ENCODE measurements around the gene SARM1.

The SARM1 gene

DNA sequence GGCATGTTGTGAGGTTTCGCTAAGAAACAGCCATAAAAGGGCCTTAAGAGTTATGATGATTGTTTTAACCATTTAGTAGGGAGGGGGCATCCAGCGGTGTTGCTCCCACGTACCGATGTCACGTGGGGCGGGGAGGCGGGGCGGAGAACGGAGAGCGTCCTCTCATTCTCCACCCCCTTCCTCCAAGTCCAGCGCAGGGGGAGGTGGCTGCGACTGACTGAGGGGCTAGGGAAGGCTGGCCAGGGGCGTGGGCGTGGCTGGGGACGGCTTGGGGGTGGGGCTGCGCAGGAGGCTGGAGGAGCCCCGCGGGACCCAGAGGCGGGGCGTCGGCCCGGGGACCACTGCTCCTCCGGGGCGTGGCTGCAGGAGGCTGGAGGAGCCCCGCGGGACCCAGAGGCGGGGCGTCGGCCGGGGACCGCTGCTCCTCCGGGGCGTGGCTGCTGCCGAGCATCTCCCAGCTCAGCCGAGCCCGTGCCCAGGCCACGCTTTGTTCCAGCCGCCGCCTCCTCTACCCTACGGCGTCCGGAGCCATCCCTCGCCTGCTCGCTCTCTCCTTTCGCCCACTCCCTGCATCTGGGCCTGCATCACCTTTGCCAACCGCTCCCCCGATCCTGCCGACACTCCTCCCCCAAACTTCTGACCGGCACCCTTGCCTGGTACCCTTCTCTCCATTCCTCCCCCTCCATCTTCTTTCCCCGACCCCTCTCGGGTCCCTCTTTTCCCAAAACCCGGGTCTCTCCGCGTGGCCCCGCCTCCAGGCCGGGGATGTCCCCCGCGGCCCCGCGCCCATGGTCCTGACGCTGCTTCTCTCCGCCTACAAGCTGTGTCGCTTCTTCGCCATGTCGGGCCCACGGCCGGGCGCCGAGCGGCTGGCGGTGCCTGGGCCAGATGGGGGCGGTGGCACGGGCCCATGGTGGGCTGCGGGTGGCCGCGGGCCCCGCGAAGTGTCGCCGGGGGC, at the start of gene SARM1:
Gene SARM1 (plus strand): TSS at position 450 of the 958 bp plus-strand sequence. CDS start 339 bp downstream, at position 789.
- TF ChIP-seq GATA2 (IDR thresholded peaks at IDR 0.05; ENCODE audit: low read depth, low read length): no peak
- TF ChIP-seq GATA3 (IDR thresholded peaks at IDR 0.05; ENCODE audit: low read depth, low read length): no peak

DNA sequence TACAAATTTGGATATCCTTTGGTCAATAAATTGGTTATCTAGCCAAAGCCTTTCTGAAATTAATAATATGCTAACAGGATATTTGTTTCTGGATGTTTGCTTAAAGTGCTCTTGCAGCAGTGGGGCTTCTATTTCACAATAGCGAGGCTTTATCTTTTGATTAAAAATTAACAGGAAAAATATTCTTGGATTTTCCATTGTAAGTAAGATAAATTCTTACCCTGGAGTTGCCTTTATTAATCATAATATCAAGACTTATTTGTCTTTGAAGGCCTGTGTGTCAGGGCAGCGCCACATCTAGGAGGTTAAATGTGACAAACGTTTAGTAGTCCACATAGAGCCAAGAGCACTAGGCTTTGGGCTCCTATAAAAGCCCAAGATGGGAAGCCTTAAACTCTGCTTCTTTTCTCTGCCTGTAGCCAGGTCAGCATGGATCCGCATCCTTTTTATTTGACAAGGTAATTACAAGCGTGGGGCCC, 47.2 kb upstream of the SARM1 start:
- no peak for TF ChIP-seq GATA2 (IDR thresholded peaks at IDR 0.05; ENCODE audit: low read depth, low read length)
- no peak for TF ChIP-seq GATA3 (IDR thresholded peaks at IDR 0.05; ENCODE audit: low read depth, low read length)

DNA sequence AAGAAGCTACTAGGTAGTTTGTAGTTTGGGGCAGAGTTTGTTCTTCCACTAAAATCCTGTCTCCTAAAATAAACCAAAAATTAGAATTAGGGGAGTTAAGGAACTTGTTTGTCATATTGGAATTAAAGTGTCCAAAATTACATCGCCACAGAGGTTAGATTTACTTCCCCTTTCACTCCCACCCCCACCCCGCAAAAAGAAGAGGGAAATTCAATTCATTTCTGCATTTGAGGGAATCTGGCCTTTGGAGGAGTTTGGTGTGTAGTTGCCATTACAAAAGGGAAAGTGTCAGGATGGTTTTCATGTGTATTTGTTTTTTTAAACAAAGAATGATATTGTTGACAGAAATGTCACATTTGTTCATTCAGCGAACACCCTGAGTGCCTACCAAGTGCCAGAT, 46.7 kb upstream of the SARM1 start:
- TF ChIP-seq GATA2 (IDR thresholded peaks at IDR 0.05; ENCODE audit: low read depth, low read length): no peak
- no peak for TF ChIP-seq GATA3 (IDR thresholded peaks at IDR 0.05; ENCODE audit: low read depth, low read length)

DNA sequence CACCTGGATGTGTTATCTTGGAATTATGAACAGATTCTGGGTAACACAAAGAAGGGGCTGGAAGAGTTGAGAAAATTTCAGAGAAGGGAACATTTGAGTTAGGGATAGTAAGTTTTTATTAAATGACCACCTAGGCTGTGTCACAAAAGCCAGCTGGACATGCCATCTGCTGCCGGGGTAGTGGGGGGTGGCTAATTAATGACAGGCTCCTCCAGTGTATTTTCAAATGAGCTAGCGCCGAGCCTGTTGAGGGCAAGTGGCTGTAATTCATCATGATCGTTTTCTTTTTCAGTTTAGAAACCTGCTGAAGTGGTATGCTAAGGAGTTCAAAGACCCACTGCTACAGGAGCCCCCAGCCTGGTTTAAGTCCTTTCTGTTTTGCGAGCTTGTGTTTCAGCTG, 46.3 kb upstream of the SARM1 start:
- no peak for TF ChIP-seq GATA3 (IDR thresholded peaks at IDR 0.05; ENCODE audit: low read depth, low read length)
- TF ChIP-seq GATA2 (IDR thresholded peaks at IDR 0.05; ENCODE audit: low read depth, low read length): no peak

DNA sequence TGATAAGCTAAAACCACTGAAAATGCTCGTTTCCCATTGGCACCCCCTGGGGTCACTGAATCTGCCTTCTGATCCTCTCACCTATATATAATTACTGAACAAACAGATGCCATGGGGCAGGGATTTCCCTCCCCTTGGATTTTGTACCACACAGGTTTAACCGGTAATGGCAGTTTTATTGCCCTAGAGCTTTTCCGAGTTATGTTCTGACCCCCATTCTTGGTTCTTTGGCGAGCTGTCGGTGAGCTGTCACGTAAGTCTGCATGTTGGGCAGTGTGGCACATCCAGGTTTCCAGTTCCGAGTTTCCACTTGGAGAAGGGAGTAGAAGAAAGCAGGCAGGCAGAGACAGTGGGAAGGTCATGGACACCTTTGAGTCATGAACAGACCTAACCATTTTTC, 45.4 kb upstream of the SARM1 start:
- TF ChIP-seq GATA2 (IDR thresholded peaks at IDR 0.05; ENCODE audit: low read depth, low read length): no peak
- TF ChIP-seq GATA3 (IDR thresholded peaks at IDR 0.05; ENCODE audit: low read depth, low read length): no peak

DNA sequence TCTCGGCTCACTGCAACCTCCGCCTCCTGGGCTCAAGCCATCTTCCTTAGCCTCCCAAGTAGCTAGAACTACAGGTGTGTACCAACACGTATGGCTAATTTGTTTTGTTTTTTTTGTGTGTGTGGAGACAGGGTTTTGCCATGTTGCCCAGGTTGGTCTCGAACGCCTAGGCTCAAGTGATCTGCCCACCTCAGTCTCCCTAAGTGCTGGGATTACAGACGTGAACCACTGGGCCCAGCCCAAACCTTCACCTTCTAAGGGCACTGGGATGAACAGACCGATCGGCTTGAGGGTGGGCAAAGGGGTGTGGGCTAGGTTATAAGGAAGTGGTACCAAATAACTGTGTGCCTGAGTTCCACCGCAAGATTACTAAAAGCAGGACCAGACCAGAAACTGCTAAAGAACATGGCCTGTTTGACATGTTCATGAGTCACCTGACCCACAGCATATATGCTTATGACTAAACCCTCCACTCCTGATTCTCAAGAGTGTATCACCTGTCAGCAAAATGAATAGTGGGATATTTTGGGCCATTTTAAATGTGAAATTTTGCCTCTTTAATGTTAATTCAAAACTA, 44.4 kb upstream of the SARM1 start:
- no peak for TF ChIP-seq GATA2 (IDR thresholded peaks at IDR 0.05; ENCODE audit: low read depth, low read length)
- TF ChIP-seq GATA3 (IDR thresholded peaks at IDR 0.05; ENCODE audit: low read depth, low read length): no peak

DNA sequence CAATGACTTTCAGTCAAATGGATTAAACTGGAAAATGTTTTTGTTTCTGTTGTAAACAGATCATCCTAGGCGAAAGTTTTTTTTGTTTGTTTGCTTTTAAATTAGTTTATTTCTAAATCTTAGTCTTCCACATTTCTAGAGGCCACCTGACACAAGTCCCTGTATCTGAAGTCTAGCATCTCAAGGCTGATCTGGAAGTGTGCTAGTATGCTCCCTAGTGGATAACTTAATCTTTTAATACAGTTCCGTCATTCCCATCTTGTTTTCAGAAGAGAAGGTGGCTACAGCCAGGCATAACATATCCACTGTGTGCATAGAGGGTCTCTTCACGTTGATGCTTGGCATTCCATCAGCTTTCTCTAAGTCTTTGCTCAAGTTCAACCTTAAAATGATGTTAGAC, 43.8 kb upstream of the SARM1 start:
- TF ChIP-seq GATA2 (IDR thresholded peaks at IDR 0.05; ENCODE audit: low read depth, low read length) (no peak), GATA3 (IDR thresholded peaks at IDR 0.05; ENCODE audit: low read depth, low read length) (no peak)

DNA sequence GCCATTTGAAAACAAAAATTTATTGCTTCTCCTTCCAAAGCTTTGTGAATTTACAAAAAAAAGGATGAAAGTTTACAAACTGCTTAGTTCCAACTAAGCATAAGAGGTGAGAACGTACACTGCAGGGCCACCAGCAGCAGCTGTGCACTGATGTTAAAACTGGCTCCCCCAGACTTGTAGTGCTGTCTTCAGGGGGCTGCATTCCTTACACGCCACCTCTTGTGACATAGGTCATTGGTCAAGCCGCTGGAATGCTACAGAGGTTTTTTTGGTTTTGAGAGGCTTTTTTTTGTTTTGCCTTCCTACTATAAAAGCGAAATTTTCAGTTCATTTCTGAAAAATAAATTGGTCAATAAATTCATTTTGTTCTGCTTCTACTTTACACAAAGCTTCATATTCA, 43.2 kb upstream of the SARM1 start:
- TF ChIP-seq GATA2 (IDR thresholded peaks at IDR 0.05; ENCODE audit: low read depth, low read length): no peak
- TF ChIP-seq GATA3 (IDR thresholded peaks at IDR 0.05; ENCODE audit: low read depth, low read length): no peak

DNA sequence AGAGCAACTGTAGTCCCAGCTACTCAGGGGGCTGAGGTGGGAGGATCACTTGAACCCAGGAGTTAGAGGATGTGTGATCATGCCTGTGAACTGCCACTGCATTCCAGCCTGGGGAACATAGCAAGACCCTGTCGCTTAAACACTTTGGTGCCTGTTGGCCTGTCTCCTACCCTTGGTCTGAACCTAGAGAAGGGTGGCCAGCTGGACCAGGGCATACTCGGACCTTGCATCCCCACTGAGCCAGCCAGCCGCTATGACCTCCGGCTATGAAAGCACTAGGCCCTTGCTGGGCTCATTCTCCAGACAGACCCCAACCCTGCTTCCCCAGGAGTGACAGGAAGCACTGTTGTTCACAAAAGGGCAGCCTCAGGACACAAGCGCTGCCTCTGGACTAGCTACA, 40.8 kb upstream of the SARM1 start:
- TF ChIP-seq GATA2 (IDR thresholded peaks at IDR 0.05; ENCODE audit: low read depth, low read length) (no peak), GATA3 (IDR thresholded peaks at IDR 0.05; ENCODE audit: low read depth, low read length) (no peak)

DNA sequence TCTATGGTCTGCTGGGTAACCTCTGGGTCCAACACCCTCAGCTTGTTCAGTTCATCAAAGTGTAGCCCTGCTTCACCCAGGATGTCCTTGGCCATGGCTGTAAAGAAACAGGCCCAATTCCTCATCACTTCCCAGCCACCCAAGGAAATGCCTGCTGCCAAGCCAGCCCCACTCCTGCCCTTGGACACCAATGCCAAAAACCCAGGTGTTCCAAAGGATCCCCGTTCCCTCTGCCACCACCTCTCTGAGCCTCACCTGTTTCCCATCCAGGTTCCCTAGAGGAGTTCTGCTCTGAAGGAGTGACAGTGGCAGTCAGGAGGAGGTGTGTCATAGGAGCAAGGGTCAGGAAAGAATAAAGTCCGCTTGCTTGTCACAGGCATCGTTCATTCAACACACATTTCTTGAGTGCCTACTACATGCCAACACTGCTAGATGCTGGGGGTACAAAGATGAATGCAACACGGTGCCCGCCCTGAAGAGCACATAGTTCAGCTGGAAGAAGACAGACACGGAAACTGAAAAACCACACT, 39.5 kb upstream of the SARM1 start:
- no peak for TF ChIP-seq GATA2 (IDR thresholded peaks at IDR 0.05; ENCODE audit: low read depth, low read length)
- TF ChIP-seq GATA3 (IDR thresholded peaks at IDR 0.05; ENCODE audit: low read depth, low read length): no peak

DNA sequence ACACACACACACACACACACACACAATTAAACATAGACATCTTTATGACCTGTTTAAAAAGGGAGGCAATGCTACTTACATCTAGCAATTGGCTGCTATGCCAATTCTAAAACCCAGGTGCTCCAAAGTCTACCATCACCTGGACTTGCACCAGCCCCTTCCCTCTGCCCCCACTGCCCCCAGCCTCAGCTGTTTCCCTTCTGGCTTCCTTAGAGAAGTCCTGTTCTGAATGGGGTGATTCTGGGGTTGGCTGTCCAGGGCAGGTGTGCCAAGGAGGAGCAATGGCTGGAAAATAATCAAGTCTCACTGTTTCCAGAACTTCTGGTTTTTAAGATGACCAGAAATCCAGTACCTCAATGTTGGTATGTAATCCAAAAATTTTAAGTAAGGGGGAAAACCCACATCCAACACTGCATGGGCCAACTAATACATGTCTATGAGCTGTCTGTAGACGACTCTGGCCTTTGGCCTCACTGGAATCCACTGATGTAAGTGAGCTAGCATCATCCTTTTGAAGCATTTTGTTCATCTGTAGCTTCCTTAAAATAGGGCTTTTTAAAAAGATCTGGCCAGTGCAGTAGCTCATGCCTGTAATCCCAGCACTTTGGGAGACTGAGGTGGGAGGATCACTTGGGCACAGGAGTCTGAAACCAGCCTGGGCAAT, 38.3 kb upstream of the SARM1 start:
- TF ChIP-seq GATA2 (IDR thresholded peaks at IDR 0.05; ENCODE audit: low read depth, low read length): no peak
- no peak for TF ChIP-seq GATA3 (IDR thresholded peaks at IDR 0.05; ENCODE audit: low read depth, low read length)

DNA sequence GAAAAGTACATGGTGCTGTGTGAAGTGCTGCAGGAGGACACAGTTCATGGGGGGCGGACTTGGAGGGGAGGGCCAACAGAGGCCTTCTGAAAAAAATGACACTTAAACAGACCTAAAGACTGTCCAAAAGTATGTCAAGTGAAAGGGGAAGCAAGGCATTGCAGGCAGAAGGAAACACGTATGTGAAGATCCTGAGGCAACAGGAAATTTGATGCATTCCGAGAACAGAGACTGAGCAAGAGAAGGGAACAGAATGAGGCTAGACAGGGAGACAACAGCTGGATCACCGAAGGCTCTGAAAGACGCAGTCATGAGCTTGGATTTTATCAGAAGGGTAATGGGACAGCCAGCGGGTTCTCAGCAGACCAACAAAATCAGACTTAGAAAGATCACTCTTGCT, 37.3 kb upstream of the SARM1 start:
- TF ChIP-seq GATA2 (IDR thresholded peaks at IDR 0.05; ENCODE audit: low read depth, low read length) (no peak), GATA3 (IDR thresholded peaks at IDR 0.05; ENCODE audit: low read depth, low read length) (no peak)

DNA sequence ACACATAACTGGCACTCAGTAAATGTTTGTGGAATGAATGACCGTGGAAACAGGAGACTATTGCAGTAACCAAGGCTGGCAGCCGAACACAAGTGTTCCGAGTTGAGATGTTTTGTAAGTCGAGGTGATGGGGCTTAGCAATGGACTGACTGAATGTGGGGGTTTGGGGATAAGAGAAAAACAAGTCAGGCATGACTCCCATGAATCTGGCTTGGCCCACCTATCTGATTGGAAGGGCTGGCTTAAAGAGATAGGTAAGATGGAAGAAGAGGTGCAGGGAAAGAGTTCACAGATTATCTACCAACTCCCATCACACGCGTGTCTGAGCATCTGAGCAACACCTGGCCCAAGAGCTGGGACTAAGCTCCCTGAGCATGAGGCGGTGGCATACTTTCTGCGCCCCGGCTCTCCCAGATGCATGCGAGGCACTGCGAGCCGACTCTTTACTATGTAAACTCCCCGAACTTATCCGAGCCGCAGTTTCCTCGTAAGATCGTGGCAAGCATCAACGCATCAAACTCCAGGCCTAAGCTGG, 36.8 kb upstream of the SARM1 start:
- TF ChIP-seq GATA2 (IDR thresholded peaks at IDR 0.05; ENCODE audit: low read depth, low read length) (no peak), GATA3 (IDR thresholded peaks at IDR 0.05; ENCODE audit: low read depth, low read length) (no peak)
